ENCODE results near the gene WASF2. TPM values are rescaled to one million over a fixed set of nuclear protein-coding genes. Genes with fewer than 3 reads are reported as not detected.

The WASF2 gene, protein sequence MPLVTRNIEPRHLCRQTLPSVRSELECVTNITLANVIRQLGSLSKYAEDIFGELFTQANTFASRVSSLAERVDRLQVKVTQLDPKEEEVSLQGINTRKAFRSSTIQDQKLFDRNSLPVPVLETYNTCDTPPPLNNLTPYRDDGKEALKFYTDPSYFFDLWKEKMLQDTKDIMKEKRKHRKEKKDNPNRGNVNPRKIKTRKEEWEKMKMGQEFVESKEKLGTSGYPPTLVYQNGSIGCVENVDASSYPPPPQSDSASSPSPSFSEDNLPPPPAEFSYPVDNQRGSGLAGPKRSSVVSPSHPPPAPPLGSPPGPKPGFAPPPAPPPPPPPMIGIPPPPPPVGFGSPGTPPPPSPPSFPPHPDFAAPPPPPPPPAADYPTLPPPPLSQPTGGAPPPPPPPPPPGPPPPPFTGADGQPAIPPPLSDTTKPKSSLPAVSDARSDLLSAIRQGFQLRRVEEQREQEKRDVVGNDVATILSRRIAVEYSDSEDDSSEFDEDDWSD
- total RNA-seq, result 31.6 and 103 TPM in 2 replicates

DNA sequence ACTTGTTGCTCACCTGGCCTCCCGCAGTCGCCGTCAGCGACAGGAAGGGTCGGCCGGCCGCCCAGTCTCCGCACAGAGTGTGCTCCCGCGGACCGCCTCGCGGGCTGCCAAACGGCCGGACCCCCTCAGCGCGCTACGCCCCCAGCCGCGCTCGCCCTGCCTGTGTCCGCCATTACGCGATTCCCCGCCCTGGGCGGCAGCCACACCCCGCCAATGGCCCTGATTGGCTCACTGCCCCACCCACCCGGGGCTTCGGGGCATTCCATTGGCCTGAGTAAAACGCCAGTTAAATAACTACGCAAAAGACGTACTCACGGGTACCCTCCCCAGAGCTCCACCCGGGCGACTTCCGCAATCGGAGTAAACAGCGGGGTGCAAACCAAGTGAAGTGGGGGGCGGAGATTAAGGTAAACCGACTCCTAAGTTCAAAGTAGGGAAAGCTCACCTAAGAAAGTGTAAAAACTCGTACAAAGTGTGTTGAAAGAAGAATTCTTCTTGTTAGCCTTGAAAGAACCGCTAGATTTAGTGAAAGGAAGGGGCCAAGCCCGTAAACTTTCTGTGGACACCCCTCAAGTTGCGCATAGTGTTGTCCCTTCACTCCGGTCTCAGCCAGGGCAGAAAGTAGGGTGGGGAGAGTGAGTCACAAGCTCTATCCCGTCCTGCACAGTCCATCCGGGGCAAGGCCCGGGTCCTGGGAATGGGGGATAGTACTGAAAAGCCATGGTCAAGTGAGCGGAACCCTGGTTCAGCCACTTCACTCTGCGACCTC lies at the start of gene WASF2:
Gene WASF2, minus strand, starts transcription at position 195 of the 769 bp plus-strand sequence. CDS start 61,277 bp downstream, outside the sequence.

DNA sequence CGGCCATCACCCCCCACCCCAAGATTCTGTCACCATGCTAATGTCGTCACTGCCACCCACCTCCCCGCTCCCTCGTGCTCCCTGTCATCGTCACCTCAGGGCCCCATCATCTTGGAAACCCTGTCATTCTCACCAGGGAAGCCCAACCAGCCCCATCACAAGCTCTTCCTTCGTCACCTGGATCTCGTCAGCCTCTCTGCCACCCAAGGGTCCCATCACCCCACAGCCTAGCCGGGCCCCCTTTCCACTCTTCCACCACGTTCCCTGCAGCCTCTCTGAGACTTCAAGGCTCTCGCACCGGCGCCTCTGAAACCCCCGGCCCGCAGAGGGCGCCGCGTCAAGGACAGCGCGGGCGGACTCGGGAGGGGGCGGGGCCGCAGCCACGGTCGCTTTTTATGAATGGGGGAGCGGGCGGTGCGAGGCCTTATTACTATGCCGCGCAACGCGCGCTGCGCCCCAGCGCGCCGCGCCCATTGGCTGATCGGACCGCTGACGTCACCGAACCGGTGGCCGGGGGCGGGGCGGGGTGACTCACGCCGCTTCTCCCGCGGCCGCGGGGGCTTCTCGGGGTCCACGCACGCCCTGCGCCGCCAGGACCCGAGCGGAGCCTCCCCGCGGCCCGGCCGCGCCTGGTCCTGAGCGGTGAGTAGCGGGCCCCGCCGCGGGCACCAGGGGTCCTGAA lies 97.7 kb downstream of the WASF2 start, which contains the start of gene GPR3:
Gene GPR3, plus strand, starts transcription at position 527 of the 682 bp plus-strand sequence. CDS start 1,177 bp downstream, outside the sequence.

DNA sequence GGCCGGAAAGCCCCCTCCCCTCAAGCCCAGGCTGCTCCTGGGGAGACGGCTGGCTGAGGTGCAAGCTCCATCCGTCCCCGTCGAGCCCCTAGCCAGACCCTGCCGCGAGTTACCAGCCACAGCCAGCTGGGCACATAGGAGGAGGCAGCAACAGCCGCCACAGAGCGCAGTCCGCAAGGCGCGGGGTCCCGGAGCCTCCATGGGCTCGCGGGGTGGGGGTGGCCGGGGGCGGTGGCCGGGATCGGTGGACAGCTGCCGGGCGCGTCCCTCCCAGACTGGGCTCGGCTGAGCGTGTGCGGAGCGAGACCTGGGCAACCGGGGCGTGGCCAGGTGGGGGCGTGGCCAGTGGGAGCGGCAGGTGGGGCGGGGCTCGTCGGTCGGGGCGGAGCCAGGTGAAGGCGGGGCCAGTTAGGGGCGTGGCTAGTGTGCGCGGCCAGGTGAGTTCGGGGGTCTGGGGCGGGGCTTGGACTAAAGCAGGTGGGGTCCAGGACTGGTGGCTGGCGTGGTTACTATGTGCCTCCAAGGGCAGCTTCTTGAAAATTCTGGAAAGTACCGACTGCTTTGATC lies 106.8 kb downstream of the WASF2 start, which contains the start of gene CD164L2:
Gene CD164L2, minus strand, starts transcription at position 295 of the 567 bp plus-strand sequence. Its CDS starts 94 bp downstream, at position 201.

DNA sequence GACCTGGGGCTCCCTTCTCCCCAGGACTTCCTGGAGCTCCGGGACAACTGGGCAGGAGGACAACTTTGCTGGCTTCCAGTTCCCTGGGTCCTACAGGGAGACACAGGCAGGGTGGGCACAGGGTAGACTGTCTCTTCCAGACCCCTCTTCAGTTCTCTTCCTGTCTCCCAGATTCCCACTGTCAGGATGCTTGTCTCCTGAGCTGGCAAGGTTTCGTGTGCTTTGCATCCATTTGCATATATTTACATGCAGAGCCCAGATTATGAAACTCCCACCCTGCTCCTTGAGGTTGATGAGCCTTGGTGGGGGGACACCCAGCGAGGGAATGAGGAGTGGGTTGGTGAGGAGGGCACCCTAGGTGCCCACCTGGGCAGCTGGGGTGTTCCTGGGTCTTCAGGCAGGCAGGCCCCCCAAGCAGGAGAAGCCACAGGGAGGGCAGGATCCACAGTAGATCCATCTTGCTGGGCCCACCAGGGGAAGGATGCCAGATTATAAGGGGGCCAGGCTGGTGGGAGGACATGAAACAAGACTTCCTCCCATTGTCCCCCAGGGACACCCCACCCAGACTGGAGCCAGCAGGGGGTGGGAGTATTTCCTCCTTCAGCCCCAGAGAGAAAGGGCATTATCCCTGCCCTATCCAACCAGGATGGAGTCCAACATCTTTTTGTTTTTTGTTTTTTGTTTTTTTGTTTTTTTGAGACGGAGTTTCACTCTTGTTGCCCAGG lies 115.4 kb downstream of the WASF2 start, which contains the start of gene FCN3:
Gene FCN3, minus strand, starts transcription at position 463 of the 725 bp plus-strand sequence. Its CDS starts 6 bp downstream, at position 457.

DNA sequence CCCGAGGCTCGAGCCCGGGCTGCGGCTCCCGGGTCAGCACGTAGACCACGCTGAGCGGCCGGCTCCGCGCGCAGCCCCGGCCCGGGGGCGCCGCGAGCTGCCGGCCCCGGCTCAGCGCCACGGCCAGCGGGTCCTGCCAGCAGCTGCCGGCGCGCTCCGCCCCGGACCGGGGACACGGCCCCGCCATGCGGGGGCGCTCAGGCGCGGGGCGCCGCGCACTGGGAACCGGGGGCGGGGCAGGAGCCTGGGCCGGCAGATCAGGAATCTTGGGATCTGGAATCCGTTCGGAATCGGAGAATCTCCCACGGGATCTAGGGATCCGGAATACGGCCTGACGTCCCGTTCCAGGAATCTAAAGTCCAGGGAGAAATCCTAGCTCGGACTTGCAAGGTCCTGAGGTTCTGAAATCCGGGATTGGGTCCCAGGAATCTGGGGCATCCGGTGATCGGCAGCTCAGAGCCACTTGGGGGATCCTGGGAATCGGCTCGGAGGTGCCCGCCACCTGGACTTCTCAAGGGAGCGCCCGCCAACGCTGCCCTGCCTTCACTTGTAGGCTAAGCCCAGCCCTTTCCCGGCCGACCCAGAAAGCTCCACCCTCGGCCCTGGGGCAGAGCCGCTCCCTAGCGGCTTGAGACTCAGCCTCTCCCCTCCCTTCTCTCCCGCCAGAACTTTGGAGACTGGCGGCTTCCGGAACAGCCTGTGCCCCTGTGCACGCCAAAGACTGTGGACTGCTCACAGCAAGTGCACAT lies 123.4 kb downstream of the WASF2 start, which contains the start of gene MAP3K6:
Gene MAP3K6, minus strand, starts transcription at position 551 of the 749 bp plus-strand sequence. Its CDS starts 364 bp downstream, at position 187.

Other genes with a start within 250 kb of the WASF2 start
- 14.4 and 29.8 TPM in 2 replicates for gene TMEM222, start 168.0 kb downstream of the WASF2 start, total RNA-seq
- 0.16 TPM in 1 of 2 replicates, not detected in the other for gene SYTL1, start 148.1 kb downstream of the WASF2 start, total RNA-seq
- gene MAP3K6, start 123.2 kb downstream of the WASF2 start, total RNA-seq, result 7.4 and 7.9 TPM in 2 replicates
- 0.32 TPM in 1 of 2 replicates, not detected in the other for gene FCN3, start 115.3 kb downstream of the WASF2 start, total RNA-seq
- gene CD164L2, start 106.8 kb downstream of the WASF2 start, total RNA-seq, result not detected in 2 replicates
- 0.16 and 0.19 TPM in 2 replicates for gene GPR3, start 97.5 kb downstream of the WASF2 start, total RNA-seq
- gene AHDC1, start 114.0 kb upstream of the WASF2 start, total RNA-seq, result 3.9 and 17.2 TPM in 2 replicates
- 0.06 and 0.49 TPM in 2 replicates for gene FGR, start 145.0 kb upstream of the WASF2 start, total RNA-seq
- 42.7 and 87.9 TPM in 2 replicates for gene IFI6, start 182.0 kb upstream of the WASF2 start, total RNA-seq
- 8.0 and 8.6 TPM in 2 replicates for gene FAM76A, start 235.8 kb upstream of the WASF2 start, total RNA-seq

All from bladder microvascular endothelial cell (primary cell).